Bronchial epithelial cell (primary cell): ENCODE measurements around the gene IL4I1. TPM values are rescaled to one million over a fixed set of nuclear protein-coding genes. Genes with fewer than 3 reads are reported as not detected.

ENCODE experiments used
- DNase-seq: peaks from one replicate; pipeline ENCODE4 v3.0.0-alpha.2; 2010; ENCODE audit warnings: low read depth
- FAIRE-seq: peaks from 2 replicates; lab custom pipeline; 2011; peaks lifted over from hg19 to GRCh38; lab: Jason Lieb, UNC
- H3K27me3 ChIP-seq: 2 replicates; pipeline ENCODE4 v1.5.1; 2011; ENCODE audit warnings: low read length; ENCODE audit not compliant: control insufficient read depth, insufficient read depth
- H3K36me3 ChIP-seq: 2 replicates; pipeline ENCODE4 v1.5.1; 2011; ENCODE audit warnings: low read length; ENCODE audit not compliant: control insufficient read depth, insufficient read depth
- H3K4me3 ChIP-seq: 2 replicates; pipeline ENCODE4 v1.5.1; 2011; ENCODE audit warnings: mild to moderate bottlenecking, low read depth, low read length, control low read depth
- total RNA-seq: library from RNA; depleted of rRNA; stranded (reverse); fragments of >200 nt; gene quantifications from 2 replicates; pipeline ENCODE4 v1.2.1, GENCODE V29; 2014
- TF ChIP-seq, protein P1 (sequence below): IDR thresholded peaks from 2 replicates; pipeline ENCODE4 v1.5.1; 2011; ENCODE audit warnings: mild to moderate bottlenecking, moderate library complexity, low read length, control low read depth, inconsistent platforms; ENCODE audit not compliant: insufficient read depth, severe bottlenecking

Gene IL4I1
- total RNA-seq, 1 donor from 2014 or later, result 0.26 TPM

- no peak for DNase-seq
- H3K36me3 ChIP-seq, result peaks cover 13% of the 10 kb centered on the region
- FAIRE-seq, result no peak
- H3K4me3 ChIP-seq, result no peak overlapping the region
- no peaks in the 10 kb centered on the region for H3K27me3 ChIP-seq
- TF ChIP-seq, protein P1, sequence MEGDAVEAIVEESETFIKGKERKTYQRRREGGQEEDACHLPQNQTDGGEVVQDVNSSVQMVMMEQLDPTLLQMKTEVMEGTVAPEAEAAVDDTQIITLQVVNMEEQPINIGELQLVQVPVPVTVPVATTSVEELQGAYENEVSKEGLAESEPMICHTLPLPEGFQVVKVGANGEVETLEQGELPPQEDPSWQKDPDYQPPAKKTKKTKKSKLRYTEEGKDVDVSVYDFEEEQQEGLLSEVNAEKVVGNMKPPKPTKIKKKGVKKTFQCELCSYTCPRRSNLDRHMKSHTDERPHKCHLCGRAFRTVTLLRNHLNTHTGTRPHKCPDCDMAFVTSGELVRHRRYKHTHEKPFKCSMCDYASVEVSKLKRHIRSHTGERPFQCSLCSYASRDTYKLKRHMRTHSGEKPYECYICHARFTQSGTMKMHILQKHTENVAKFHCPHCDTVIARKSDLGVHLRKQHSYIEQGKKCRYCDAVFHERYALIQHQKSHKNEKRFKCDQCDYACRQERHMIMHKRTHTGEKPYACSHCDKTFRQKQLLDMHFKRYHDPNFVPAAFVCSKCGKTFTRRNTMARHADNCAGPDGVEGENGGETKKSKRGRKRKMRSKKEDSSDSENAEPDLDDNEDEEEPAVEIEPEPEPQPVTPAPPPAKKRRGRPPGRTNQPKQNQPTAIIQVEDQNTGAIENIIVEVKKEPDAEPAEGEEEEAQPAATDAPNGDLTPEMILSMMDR, result no peak
Observed at GRCh38 chr19:49907745-49908446, 11.2 kb upstream of the IL4I1 start.

GRCh38 chr19:49906879-49907564 is 10.3 kb upstream of the IL4I1 start:
- TF ChIP-seq, protein P1, result no peak
- Histone ChIP-seq H3K27me3 (no peaks in the 10 kb centered on the region), H3K36me3 (peaks cover 11% of the 10 kb centered on the region), H3K4me3 (no peak overlapping the region)
- DNase-seq (no peak), FAIRE-seq (no peak)

- TF ChIP-seq, protein P1, result no peak
- no peaks in the 10 kb centered on the region for H3K27me3 ChIP-seq
- no peak for DNase-seq
- no peak for FAIRE-seq
- peaks cover 9% of the 10 kb centered on the region for H3K36me3 ChIP-seq
- H3K4me3 ChIP-seq, result no peak overlapping the region
Observed at GRCh38 chr19:49904136-49904535, 7.4 kb upstream of the IL4I1 start.

DNA sequence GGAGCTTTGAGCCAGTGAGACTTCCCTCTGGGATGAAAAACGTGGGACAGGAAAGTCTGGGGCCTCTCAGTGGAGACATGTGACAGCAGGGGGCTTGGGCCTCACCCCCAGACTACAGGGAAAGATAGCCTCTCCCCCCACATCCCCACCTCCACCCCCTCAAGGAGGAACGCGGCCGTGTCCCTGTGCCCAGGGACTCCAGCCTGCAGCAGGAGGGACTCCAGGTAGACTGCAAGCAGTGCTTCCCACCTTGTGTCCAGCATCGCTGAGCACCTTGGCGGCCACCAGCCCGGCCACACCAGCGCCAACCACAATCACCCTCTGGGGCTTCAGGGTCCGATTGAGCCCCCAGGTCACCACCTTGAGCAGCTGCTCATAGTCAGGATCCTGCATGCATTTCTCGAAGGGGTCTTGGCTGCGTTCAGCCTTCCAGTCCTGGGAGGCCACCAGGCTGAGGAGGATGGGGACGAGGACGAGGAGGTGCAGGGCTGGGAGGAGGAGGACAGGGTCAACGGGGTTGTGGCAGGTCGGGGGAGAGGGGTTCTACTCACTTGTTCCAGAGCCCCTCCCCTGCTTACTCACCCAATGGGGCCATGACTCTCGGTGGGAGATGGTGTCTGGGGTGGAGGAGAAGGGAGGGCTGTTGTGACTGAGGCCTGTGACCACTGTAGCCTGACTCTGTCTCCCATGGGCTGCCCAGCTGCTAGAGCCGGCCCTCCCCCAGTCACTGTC is 955 bp downstream of the IL4I1 start:
- no peak for DNase-seq
- H3K4me3 ChIP-seq, result no peak overlapping the region
- H3K27me3 ChIP-seq, result no peaks in the 10 kb centered on the region
- no peak for FAIRE-seq
- TF ChIP-seq, protein P1, result no peak
- H3K36me3 ChIP-seq, result no peaks in the 10 kb centered on the region

GRCh38 chr19:49894879-49895565 is 1.7 kb downstream of the IL4I1 start:
- H3K27me3 ChIP-seq, result no peaks in the 10 kb centered on the region
- H3K36me3 ChIP-seq, result no peaks in the 10 kb centered on the region
- no peak for DNase-seq
- no peak overlapping the region for H3K4me3 ChIP-seq
- TF ChIP-seq, protein P1, result no peak
- FAIRE-seq, result no peak
